Spinal cord (tissue), 10 donors: ENCODE results near the gene TECRL. TPM values are rescaled to one million over a fixed set of nuclear protein-coding genes. Genes with fewer than 3 reads are reported as not detected.

ENCODE experiments used
- DNase-seq, 6 donors: peaks; one replicate each; pipeline versions ENCODE4 v3.0.0 to v3.0.0-alpha.2; 2013 to 2015; ENCODE audit warnings: low spot score in 6 of 6, low read depth in 4 of 6
- H3K27ac ChIP-seq: one replicate; pipeline ENCODE4 v1.5.1; 2013; ENCODE audit warnings: low read depth, low read length, control low read depth
- H3K27me3 ChIP-seq: one replicate; pipeline ENCODE4 v1.6.1; 2013; ENCODE audit warnings: low read length; ENCODE audit not compliant: control insufficient read depth, insufficient read depth
- H3K36me3 ChIP-seq: one replicate; pipeline ENCODE4 v1.6.1; 2013; ENCODE audit warnings: low read length; ENCODE audit not compliant: control insufficient read depth, insufficient read depth
- H3K4me1 ChIP-seq: one replicate; pipeline ENCODE4 v1.6.1; 2013; ENCODE audit warnings: low read length; ENCODE audit not compliant: control insufficient read depth, insufficient read depth
- H3K4me3 ChIP-seq: one replicate; pipeline ENCODE4 v1.5.1; 2013; ENCODE audit warnings: low read depth, low read length, control low read depth
- H3K9me3 ChIP-seq: one replicate; pipeline ENCODE4 v1.6.1; 2013; ENCODE audit warnings: low read length; ENCODE audit not compliant: control insufficient read depth, insufficient read depth
- WGBS: methylation state at CpG from one replicate; pipeline ENCODE4 v1.1.5; 2013; ENCODE audit warnings: missing lambda C conversion rate; ENCODE audit not compliant: insufficient coverage; 5-methylcytosine and 5-hydroxymethylcytosine counted together
- polyA plus RNA-seq, 2 donors: library from polyadenylated mRNA; unstranded; fragments of 120-200 nt; gene quantifications; one replicate each; pipeline ENCODE4 v1.2.1, GENCODE V29; 2013; ENCODE audit not compliant: insufficient read length in 2 of 2
- total RNA-seq, 2 donors: library from RNA; depleted of rRNA in 1 of 2; stranded (reverse); fragments of 120-200 nt in 1 of 2; fragments of >200 nt in 1 of 2; gene quantifications; one replicate each; pipeline versions ENCODE4 v1.2.3 to v1.2.4, GENCODE V29; 2013 to 2014
- donor health status: healthy.

TECRL gene
- total and polyA plus RNA-seq, 4 donors = 0.06 to 0.08 TPM; not detected in 2

- Histone ChIP-seq H3K27me3 (no peaks in the 10 kb centered on the region), H3K9me3 (no peaks in the 10 kb centered on the region), H3K27ac (no peak overlapping the region), H3K4me1 (no peaks in the 10 kb centered on the region), H3K36me3 (no peaks in the 10 kb centered on the region), H3K4me3 (no peak overlapping the region)
- DNase-seq = no peak
- 100% methylated on average over 1 of the region's 2 CpGs for WGBS
These were observed 74.3 kb downstream of the TECRL start for GRCh38 chr4:64334964-64335363.

- Histone ChIP-seq H3K27me3 (no peaks in the 10 kb centered on the region), H3K27ac (no peak overlapping the region), H3K4me1 (no peaks in the 10 kb centered on the region), H3K4me3 (no peak overlapping the region), H3K36me3 (no peaks in the 10 kb centered on the region), H3K9me3 (no peaks in the 10 kb centered on the region)
- no peak for DNase-seq
- WGBS = no CpG with 5 or more reads among the region's 3 CpGs
These were observed 79.1 kb downstream of the TECRL start for GRCh38 chr4:64330143-64330542.

GRCh38 chr4:64327237-64327636 lies 82.0 kb downstream of the TECRL start:
- no peaks in the 10 kb centered on the region for H3K9me3 ChIP-seq
- no peak overlapping the region for H3K27ac ChIP-seq
- WGBS = no CpG with 5 or more reads among the region's 1 CpG
- H3K4me1 ChIP-seq = no peaks in the 10 kb centered on the region
- no peak for DNase-seq
- H3K4me3 ChIP-seq = no peak overlapping the region
- no peaks in the 10 kb centered on the region for H3K36me3 ChIP-seq
- no peaks in the 10 kb centered on the region for H3K27me3 ChIP-seq

GRCh38 chr4:64326507-64326906 lies 82.7 kb downstream of the TECRL start:
- Histone ChIP-seq H3K4me3 (no peak overlapping the region), H3K36me3 (no peaks in the 10 kb centered on the region), H3K4me1 (no peaks in the 10 kb centered on the region), H3K9me3 (no peaks in the 10 kb centered on the region), H3K27me3 (no peaks in the 10 kb centered on the region), H3K27ac (no peak overlapping the region)
- no peak for DNase-seq
- no CpG with 5 or more reads among the region's 1 CpG for WGBS

- no CpG with 5 or more reads among the region's 4 CpGs for WGBS
- Histone ChIP-seq H3K9me3 (peaks cover 2% of the 10 kb centered on the region), H3K27me3 (no peaks in the 10 kb centered on the region), H3K4me1 (no peaks in the 10 kb centered on the region), H3K36me3 (no peaks in the 10 kb centered on the region), H3K4me3 (no peak overlapping the region), H3K27ac (no peak overlapping the region)
- DNase-seq = no peak
These were observed 103.0 kb downstream of the TECRL start for GRCh38 chr4:64306255-64306565.

GRCh38 chr4:64305565-64306254 lies 103.5 kb downstream of the TECRL start:
- Histone ChIP-seq H3K36me3 (no peaks in the 10 kb centered on the region), H3K4me1 (no peaks in the 10 kb centered on the region), H3K27me3 (no peaks in the 10 kb centered on the region), H3K9me3 (peaks cover 2% of the 10 kb centered on the region), H3K27ac (no peak overlapping the region), H3K4me3 (no peak overlapping the region)
- no peak for DNase-seq
- WGBS = no CpG with 5 or more reads among the region's 1 CpG

- Histone ChIP-seq H3K9me3 (no peaks in the 10 kb centered on the region), H3K4me1 (no peaks in the 10 kb centered on the region), H3K36me3 (no peaks in the 10 kb centered on the region), H3K4me3 (no peak overlapping the region), H3K27me3 (no peaks in the 10 kb centered on the region), H3K27ac (no peak overlapping the region)
- no peak for DNase-seq
- 94% methylated on average over 14 of the region's 14 CpGs for WGBS
These were observed 136.8 kb downstream of the TECRL start for GRCh38 chr4:64272432-64272831.

- Histone ChIP-seq H3K9me3 (no peaks in the 10 kb centered on the region), H3K36me3 (no peaks in the 10 kb centered on the region), H3K4me3 (no peak overlapping the region), H3K4me1 (no peaks in the 10 kb centered on the region), H3K27me3 (no peaks in the 10 kb centered on the region), H3K27ac (no peak overlapping the region)
- DNase-seq = no peak
- WGBS = 87% methylated on average over 9 of the region's 9 CpGs
These were observed 137.6 kb downstream of the TECRL start for GRCh38 chr4:64271601-64272081.

GRCh38 chr4:64266669-64267068 lies 142.6 kb downstream of the TECRL start:
- Histone ChIP-seq H3K27me3 (no peaks in the 10 kb centered on the region), H3K9me3 (no peaks in the 10 kb centered on the region), H3K27ac (no peak overlapping the region), H3K4me3 (no peak overlapping the region), H3K36me3 (no peaks in the 10 kb centered on the region), H3K4me1 (no peaks in the 10 kb centered on the region)
- WGBS = 81% methylated on average over 2 of the region's 2 CpGs
- DNase-seq = no peak

- WGBS = 85% methylated on average over 2 of the region's 2 CpGs
- no peaks in the 10 kb centered on the region for H3K9me3 ChIP-seq
These were observed 143.0 kb downstream of the TECRL start for GRCh38 chr4:64266263-64266662.

More at GRCh38 chr4:64266263-64266662, 143.0 kb downstream of the TECRL start:
- Histone ChIP-seq H3K36me3 (no peaks in the 10 kb centered on the region), H3K4me3 (no peak overlapping the region), H3K27ac (no peak overlapping the region), H3K27me3 (no peaks in the 10 kb centered on the region), H3K4me1 (no peaks in the 10 kb centered on the region)
- no peak for DNase-seq
